ENCODE data around the gene CC2D2B.
"Not testable (repeated sequence)": the region's sequence is repeated elsewhere in the genome, so short reads cannot be mapped to it uniquely, and the experiment has no call there.

Gene CC2D2B

GRCh38 chr10:95907456-95908253 lies at the start of gene CC2D2B:
Gene CC2D2B, plus strand, starts transcription at chr10:95907975. Its CDS starts 3,349 bp downstream, at chr10:95911324.
- DNase-seq = peak; percentile 54 to 58

- DNase-seq = no peak
Measured at GRCh38 chr10:95860166-95860940, 47.4 kb upstream of the CC2D2B start.

- DNase-seq = no peak
Measured at GRCh38 chr10:95861386-95861785, 46.4 kb upstream of the CC2D2B start.

GRCh38 chr10:95864906-95865813 lies 42.6 kb upstream of the CC2D2B start:
- peak; percentile 42 to 64 for DNase-seq

GRCh38 chr10:95865814-95866466 lies 41.8 kb upstream of the CC2D2B start:
- DNase-seq = no peak

- DNase-seq = no peak
Measured at GRCh38 chr10:95866467-95866842, 41.3 kb upstream of the CC2D2B start.

- no peak for DNase-seq
Measured at GRCh38 chr10:95867866-95868265, 39.9 kb upstream of the CC2D2B start.

- no peak for DNase-seq
Measured at GRCh38 chr10:95872158-95872711, 35.5 kb upstream of the CC2D2B start.

- no peak for DNase-seq
Measured at GRCh38 chr10:95873139-95873538, 34.6 kb upstream of the CC2D2B start.

GRCh38 chr10:95873651-95874050 lies 34.1 kb upstream of the CC2D2B start:
- no peak for DNase-seq

- DNase-seq = not testable (repeated sequence)
Measured at GRCh38 chr10:95874783-95875182, 33.0 kb upstream of the CC2D2B start.

- DNase-seq = no peak
Measured at GRCh38 chr10:95876756-95877155, 31.0 kb upstream of the CC2D2B start.

GRCh38 chr10:95877881-95878280 lies 29.9 kb upstream of the CC2D2B start:
- DNase-seq = no peak

GRCh38 chr10:95880704-95881103 lies 27.1 kb upstream of the CC2D2B start:
- no peak for DNase-seq

- no peak for DNase-seq
Measured at GRCh38 chr10:95881316-95881715, 26.5 kb upstream of the CC2D2B start.

GRCh38 chr10:95889830-95890229 lies 17.9 kb upstream of the CC2D2B start:
- no peak for DNase-seq

GRCh38 chr10:95896071-95896850 lies 11.5 kb upstream of the CC2D2B start:
- DNase-seq = no peak

GRCh38 chr10:95905897-95906580 lies 1.7 kb upstream of the CC2D2B start:
- DNase-seq = not testable (repeated sequence)

- DNase-seq = peak; percentile 26 to 31
Measured at GRCh38 chr10:95906677-95907455, 909 bp upstream of the CC2D2B start.

GRCh38 chr10:95908450-95908849 lies 675 bp downstream of the CC2D2B start:
- no peak for DNase-seq

All from CD4-positive, alpha-beta T cell treated with Interleukin-4 for 1 hour (primary cell).